HG03175 (cell line): Measurements from ENCODE around the gene PRM1.
"Not testable (repeated sequence)": the region's sequence is repeated elsewhere in the genome, so short reads cannot be mapped to it uniquely, and the experiment has no call there.

Source experiments
- ATAC-seq: cut with Tn5 transposase; IDR thresholded peaks from one replicate; pipeline ENCODE4 v1.9.1; 2021; ENCODE audit warnings: mild to moderate bottlenecking, moderate library complexity; ENCODE audit not compliant: unreplicated experiment

Gene PRM1

GRCh38 chr16:11314309-11314894 is 33.3 kb upstream of the PRM1 start:
- ATAC-seq, result no peak

- no peak for ATAC-seq
These were observed 32.6 kb upstream of the PRM1 start for GRCh38 chr16:11313493-11314308.

- no peak for ATAC-seq
These were observed 31.8 kb upstream of the PRM1 start for GRCh38 chr16:11312718-11313492.

- ATAC-seq, result peak; percentile 38
These were observed 29.9 kb upstream of the PRM1 start for GRCh38 chr16:11310997-11311561.

DNA sequence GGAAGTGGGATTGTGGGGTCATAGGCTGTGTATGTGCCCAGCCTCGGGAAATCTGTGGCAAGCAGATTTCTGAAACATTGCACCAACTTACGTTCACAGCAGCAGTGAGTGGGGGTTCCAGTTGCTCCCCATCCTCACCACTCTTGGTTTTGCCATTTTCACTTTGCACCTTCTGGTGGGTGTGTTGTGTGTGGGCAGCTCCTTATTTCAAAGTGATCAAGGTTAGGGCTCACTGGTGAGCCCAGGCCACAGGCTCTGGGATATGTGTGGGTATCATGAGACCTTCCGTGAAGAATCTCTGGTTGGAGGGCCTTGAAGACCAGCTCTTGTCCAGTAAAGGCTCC is 29.5 kb upstream of the PRM1 start:
- ATAC-seq, result no peak

DNA sequence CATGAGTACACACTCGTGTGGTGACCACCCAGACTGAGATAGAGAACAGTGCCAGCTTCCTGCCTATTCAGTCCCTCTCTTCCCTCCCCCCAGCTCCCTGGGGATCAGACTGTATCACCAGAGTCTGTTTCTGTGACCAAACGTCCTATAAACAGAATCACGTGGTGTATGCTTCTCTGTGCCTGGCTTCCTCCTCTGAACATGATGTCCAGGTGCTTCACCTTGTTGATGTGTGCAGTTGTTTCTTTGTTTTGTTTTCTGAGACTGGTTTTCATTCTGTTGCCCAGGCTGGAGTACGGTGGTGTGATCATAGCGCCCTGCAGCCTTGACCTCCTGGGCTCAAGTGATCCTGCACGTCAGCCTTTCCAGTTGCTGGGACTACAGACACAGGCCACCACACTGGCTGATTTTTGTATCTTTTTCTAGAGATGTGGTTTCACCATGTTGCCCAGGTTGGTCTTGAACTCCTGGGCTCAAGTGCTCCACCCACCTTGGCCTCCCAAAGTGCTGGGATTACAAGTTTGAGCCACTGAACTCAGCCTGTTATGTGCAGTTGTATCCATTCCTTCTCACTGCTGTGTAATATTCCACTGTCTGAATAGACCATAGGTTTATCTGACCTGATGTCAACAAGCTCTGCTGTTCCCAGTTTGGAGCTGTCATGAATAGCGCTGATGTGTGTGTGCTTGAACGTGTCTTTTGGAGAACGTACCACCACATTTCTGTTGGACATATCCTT is 28.9 kb upstream of the PRM1 start:
- peak; percentile 66 for ATAC-seq

GRCh38 chr16:11308493-11309283 is 27.6 kb upstream of the PRM1 start:
- ATAC-seq, result no peak

GRCh38 chr16:11307639-11308492 is 26.7 kb upstream of the PRM1 start:
- ATAC-seq, result no peak

DNA sequence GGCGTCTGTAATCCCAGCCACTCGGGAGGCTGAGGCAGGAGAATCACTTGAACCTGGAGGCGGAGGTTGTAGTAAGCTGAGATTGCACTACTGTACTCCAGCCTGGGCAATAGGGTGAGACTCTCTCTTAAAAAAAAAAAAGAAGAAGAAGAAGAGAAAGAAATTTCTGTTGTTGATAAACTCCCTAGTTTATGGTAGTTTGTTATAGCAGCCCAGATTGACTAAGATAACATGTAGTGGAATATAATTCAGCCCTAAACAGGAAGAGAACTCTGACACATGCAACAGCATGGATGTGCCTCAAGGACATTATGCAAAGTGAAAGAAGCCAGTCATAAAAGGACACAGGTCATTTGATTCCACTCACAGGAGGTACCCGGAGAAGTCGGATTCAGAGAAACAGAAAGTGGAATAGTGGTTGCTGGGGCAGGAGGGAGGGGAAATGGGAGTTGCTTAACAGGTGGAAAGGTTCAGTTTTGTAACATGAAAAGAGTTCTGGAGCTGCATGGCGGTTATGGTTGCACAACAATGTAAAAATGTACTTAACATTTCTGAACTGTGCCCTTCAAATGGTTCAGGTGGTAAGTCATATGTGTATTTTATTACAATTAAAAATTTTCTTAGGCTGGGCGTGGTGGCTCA is 26.0 kb upstream of the PRM1 start:
- no peak for ATAC-seq

DNA sequence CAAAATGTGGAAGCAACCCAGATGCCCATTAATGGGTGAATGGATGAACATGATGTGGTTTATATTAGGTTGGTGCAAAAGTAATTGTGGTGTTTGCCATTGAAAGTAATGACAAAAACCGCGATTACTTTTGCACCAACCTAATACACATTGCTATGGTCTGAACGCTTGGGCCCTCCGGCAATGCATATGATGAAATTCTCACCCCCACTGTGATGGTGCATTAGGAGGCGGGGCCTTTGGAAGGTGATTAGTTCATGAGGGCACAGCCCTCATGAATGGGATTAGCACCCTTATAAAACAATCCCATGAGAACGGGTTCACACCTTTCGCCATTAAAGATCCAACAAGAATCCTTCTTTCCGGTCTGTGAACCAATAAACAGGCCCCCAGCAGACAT is 25.3 kb upstream of the PRM1 start:
- ATAC-seq, result no peak

DNA sequence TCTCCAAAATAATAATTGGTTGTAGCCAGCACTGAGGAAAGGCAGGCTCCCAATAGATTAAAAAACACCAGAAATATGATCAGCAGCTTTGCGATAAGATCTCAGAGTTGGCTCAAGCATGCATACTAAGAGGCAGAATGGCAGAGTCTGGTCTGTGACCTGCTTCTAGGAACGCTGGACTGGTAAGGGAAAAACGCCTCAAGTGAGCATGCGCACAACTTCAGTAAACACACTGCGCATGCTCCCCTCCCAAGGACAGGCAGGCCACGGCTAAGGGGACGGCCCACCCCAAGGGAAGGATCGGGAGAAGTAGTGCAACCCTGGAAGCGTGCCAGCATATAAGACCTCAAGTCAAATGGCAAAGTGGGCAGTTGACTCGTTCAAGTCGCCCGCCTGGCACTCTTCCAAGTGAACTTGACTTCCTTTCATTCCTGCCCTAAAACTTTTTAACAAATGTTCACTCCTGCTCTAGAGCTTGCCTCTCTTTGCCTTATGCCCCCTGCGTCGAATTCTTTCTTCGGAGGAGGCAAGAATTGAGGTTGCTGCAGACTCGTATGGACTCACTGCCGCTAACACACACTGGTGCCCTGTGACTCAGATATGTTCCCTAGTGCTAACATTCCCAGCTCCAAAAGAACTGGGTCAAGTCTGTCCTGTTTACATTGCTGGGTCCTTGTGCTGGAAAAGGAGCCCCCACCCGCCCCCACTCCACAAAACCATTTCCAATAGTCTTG is 22.4 kb upstream of the PRM1 start:
- no peak for ATAC-seq

DNA sequence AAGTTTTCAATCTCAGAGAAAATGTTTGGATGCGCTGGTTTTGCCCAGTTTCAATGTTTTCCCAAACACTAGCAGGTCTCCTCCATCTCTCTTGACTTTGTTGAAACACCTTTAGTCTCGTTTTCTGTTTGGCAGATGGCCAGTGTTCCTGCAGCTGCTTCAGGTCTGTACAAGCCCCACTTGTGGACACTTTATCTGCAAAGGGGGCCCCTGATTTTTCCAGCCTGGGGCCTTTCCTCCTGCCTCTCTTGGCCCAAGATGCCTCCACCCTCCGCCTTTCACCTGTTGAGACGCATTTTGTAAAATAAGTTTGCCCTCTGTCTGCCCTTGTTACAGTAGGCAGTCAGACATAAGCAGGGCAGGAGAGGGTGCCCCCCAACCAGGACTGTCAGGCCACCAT is 21.8 kb upstream of the PRM1 start:
- ATAC-seq, result no peak

GRCh38 chr16:11301645-11302501 is 20.7 kb upstream of the PRM1 start:
- ATAC-seq, result no peak

DNA sequence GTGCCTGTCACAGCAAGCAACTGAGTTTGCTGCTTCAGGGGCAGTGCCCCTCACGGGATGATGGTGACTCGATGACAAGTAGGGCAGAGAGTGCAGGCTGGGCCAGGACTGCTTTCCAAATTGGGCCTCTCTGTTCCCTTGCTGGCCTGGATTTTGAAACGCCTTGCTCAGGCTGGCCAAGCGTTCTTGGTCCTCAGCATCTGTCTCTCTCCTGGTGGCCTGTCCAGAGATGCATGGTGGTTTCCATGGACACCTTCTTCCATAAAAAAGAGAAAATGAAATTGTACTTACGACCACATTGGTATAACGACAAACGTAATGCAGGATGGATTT is 19.4 kb upstream of the PRM1 start:
- no peak for ATAC-seq

DNA sequence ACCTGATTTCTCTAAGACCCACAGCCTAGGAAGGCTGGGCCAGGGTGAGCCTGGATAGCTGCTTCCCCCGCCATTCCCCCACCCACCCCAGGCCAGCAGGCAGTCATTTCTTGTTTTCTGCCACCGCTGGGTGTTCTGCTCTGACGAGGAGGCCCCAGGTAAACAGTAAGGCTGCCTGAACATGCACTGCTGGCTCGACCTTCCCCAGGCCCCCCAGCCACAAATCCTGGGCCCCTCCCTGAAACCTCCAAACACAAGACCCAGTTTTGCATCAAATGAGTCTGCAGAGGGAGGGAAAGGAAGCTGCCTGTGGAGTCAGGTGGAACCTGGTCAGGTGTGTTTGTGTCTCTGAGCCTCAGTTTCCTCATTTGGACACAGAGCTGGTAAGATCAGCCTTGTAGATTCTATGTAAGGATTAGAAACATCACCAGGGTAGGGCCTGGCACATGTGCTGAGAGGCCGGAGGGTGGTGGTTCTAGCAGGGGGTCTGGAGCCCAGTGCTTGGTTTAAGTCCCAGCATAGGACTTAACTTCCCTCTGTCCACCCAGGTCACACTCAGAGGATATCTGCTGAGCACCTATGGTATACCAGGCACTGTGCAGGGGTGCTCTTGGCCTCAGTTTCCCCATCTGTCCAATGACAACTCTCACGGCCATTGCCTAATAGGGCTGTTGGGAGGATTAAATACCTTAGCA is 18.9 kb upstream of the PRM1 start:
- no peak for ATAC-seq

DNA sequence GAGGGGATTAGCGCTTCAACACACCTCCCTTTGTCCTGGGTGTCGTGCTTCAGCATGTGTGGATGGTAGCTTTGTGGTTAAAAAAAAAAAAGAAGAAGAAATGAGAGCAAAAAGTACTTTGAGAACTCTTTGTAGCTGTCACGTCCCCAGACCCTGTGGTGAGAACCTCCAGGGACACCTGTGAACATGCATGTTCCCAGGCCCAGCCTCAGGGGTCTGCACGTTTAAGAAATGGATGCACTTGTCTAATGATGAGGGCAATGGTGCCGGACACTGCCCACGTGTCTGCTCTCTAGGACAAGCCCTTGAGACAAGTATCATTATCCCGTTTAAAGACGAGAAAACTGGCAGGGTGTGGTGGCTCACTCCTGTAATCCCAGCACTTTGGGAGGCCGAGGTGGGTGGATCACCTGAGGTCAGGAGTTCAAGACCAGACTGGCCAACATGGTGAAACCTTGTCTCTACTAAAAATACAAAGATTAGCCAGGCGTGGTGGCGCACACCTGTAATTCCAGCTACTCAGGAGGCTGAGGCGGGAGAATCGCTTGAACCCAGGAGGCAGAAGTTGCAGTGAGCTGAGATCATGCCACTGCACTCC is 17.9 kb upstream of the PRM1 start:
- ATAC-seq, result not testable (repeated sequence)
